Measurements from ENCODE around the gene ITGBL1. TPM values are rescaled to one million over a fixed set of nuclear protein-coding genes. Genes with fewer than 3 reads are reported as not detected.
A peak's percentile ranks its signal among the peaks of the same experiment; 100 is the strongest.

ITGBL1 gene
- total RNA-seq, 1 experiment from 2014 or later: not detected

GRCh38 chr13:101433895-101434294, 18.6 kb upstream of the ITGBL1 start:
- H3K27me3 Mint-ChIP-seq (ENCODE audit: insufficient read depth, unreplicated experiment): no peaks in the 10 kb centered on the region
- intact Hi-C loops (cut with micrococcal nuclease): no loop called here
- H3K4me3 Mint-ChIP-seq (ENCODE audit: unreplicated experiment): no peak overlapping the region
- ChIA-PET POLR2A (no interaction called here), CTCF (no interaction called here)
- DNase-seq (ENCODE audit: unreplicated experiment): no peak
- H3K27ac Mint-ChIP-seq (ENCODE audit: low read depth, unreplicated experiment): no peak overlapping the region
- no peaks in the 10 kb centered on the region for H3K9me3 Mint-ChIP-seq (ENCODE audit: unreplicated experiment)
- no TSS peak for BruUV-seq (replicated peaks)
- H3K4me1 Mint-ChIP-seq (ENCODE audit: insufficient read depth, unreplicated experiment): no peaks in the 10 kb centered on the region
- TF ChIP-seq CTCF (IDR thresholded peaks at IDR 0.05; ENCODE audit: unreplicated experiment): no peak
- no peaks in the 10 kb centered on the region for H3K36me3 Mint-ChIP-seq (ENCODE audit: insufficient read depth, unreplicated experiment)

GRCh38 chr13:101434486-101434885, 18.0 kb upstream of the ITGBL1 start:
- ChIA-PET POLR2A (no interaction called here), CTCF (interaction anchor here (0.6 kb wide), 1 partner anchor 16 kb away, joined by 3 read pairs; no protein-coding TSS in a partner anchor)
- BruUV-seq (replicated peaks): no TSS peak
- no peak for TF ChIP-seq CTCF (IDR thresholded peaks at IDR 0.05; ENCODE audit: unreplicated experiment)
- Mint-ChIP-seq H3K27me3 (ENCODE audit: insufficient read depth, unreplicated experiment) (no peaks in the 10 kb centered on the region), H3K36me3 (ENCODE audit: insufficient read depth, unreplicated experiment) (no peaks in the 10 kb centered on the region), H3K27ac (ENCODE audit: low read depth, unreplicated experiment) (no peak overlapping the region), H3K4me3 (ENCODE audit: unreplicated experiment) (no peak overlapping the region), H3K4me1 (ENCODE audit: insufficient read depth, unreplicated experiment) (no peaks in the 10 kb centered on the region), H3K9me3 (ENCODE audit: unreplicated experiment) (no peaks in the 10 kb centered on the region)
- no peak for DNase-seq (ENCODE audit: unreplicated experiment)
- intact Hi-C loops (cut with micrococcal nuclease): no loop called here

GRCh38 chr13:101447852-101448251, 4.6 kb upstream of the ITGBL1 start:
- H3K36me3 Mint-ChIP-seq (ENCODE audit: insufficient read depth, unreplicated experiment): no peaks in the 10 kb centered on the region
- no peak overlapping the region for H3K4me3 Mint-ChIP-seq (ENCODE audit: unreplicated experiment)
- peaks cover 27% of the 10 kb centered on the region for H3K4me1 Mint-ChIP-seq (ENCODE audit: insufficient read depth, unreplicated experiment)
- ChIA-PET CTCF (interaction anchor here (0.6 kb wide), 2 partner anchors 22 to 69 kb away, joined by 3 read pairs; no protein-coding TSS in a partner anchor), POLR2A (interaction anchor here (1.4 kb wide), 1 partner anchor 18 kb away, joined by 3 read pairs; no protein-coding TSS in a partner anchor)
- DNase-seq (ENCODE audit: unreplicated experiment): no peak
- no peaks in the 10 kb centered on the region for H3K9me3 Mint-ChIP-seq (ENCODE audit: unreplicated experiment)
- intact Hi-C loops (cut with micrococcal nuclease): no loop called here
- no TSS peak for BruUV-seq (replicated peaks)
- H3K27me3 Mint-ChIP-seq (ENCODE audit: insufficient read depth, unreplicated experiment): no peaks in the 10 kb centered on the region
- no peak overlapping the region for H3K27ac Mint-ChIP-seq (ENCODE audit: low read depth, unreplicated experiment)
- TF ChIP-seq CTCF (IDR thresholded peaks at IDR 0.05; ENCODE audit: unreplicated experiment): no peak

GRCh38 chr13:101449790-101450748, 2.4 kb upstream of the ITGBL1 start:
- Mint-ChIP-seq H3K27me3 (ENCODE audit: insufficient read depth, unreplicated experiment) (no peaks in the 10 kb centered on the region), H3K4me3 (ENCODE audit: unreplicated experiment) (no peak overlapping the region), H3K9me3 (ENCODE audit: unreplicated experiment) (no peaks in the 10 kb centered on the region), H3K36me3 (ENCODE audit: insufficient read depth, unreplicated experiment) (no peaks in the 10 kb centered on the region), H3K27ac (ENCODE audit: low read depth, unreplicated experiment) (peak overlapping the region; percentile 79), H3K4me1 (ENCODE audit: insufficient read depth, unreplicated experiment) (peaks cover 42% of the 10 kb centered on the region)
- POLR2A ChIA-PET: interaction anchor here (0.5 to 1.1 kb wide), 2 partner anchors 11 to 33 kb away, joined by 3 to 7 read pairs; no protein-coding TSS in a partner anchor
- TF ChIP-seq CTCF (IDR thresholded peaks at IDR 0.05; ENCODE audit: unreplicated experiment): no peak
- intact Hi-C loops (cut with micrococcal nuclease): loop anchor here (10.0 kb wide), 2 partner anchors 175 to 245 kb away; no protein-coding TSS in a partner anchor
- peak; percentile 95 for DNase-seq (ENCODE audit: unreplicated experiment)
- no TSS peak for BruUV-seq (replicated peaks)
- CTCF ChIA-PET: interaction anchor here (0.5 to 0.7 kb wide), 3 partner anchors 15 to 305 kb away, joined by 3 read pairs; no protein-coding TSS in a partner anchor
